Neural progenitor cell (in vitro differentiated cells): ENCODE measurements around the gene ESRRA.

ENCODE experiments used
- CTCF ChIP-seq: fragments of 200-600 bp; sonication (generic); IDR thresholded peaks from 2 replicates; pipeline ENCODE4 v1.5.1; 2017; ENCODE audit warnings: antibody characterized with exemption, mild to moderate bottlenecking
- EZH2 ChIP-seq: fragments of 200-600 bp; sonication (generic); IDR thresholded peaks from 2 replicates; pipeline ENCODE4 v1.6.1; 2017; ENCODE audit warnings: antibody characterized with exemption, mild to moderate bottlenecking, moderate library complexity
- EZH2phosphoT487 ChIP-seq: fragments of 200-600 bp; sonication (generic); IDR thresholded peaks from 2 replicates; pipeline ENCODE4 v1.6.1; 2017; ENCODE audit warnings: antibody characterized with exemption

GRCh38 chr11:64364435-64364834 lies 59.1 kb downstream of the ESRRA start:
- TF ChIP-seq CTCF, result no peak
- no peak for TF ChIP-seq EZH2
- no peak for TF ChIP-seq EZH2phosphoT487
